Thoracic aorta (tissue), 2 donors: ENCODE measurements around the gene MAP3K14. TPM values are rescaled to one million over a fixed set of nuclear protein-coding genes. Genes with fewer than 3 reads are reported as not detected.
"Not testable (repeated sequence)": the region's sequence is repeated elsewhere in the genome, so short reads cannot be mapped to it uniquely, and the experiment has no call there.

ENCODE experiments used
- ATAC-seq: fragments of 150-250 bp; one replicate; pipeline ENCODE4 v1.8.0; 2017; ENCODE audit warnings: low read depth; ENCODE audit not compliant: insufficient number of reproducible peaks, low FRiP score
- DNase-seq: peaks from one replicate; pipeline ENCODE4 v3.0.0-alpha.2; 2020; ENCODE audit warnings: low spot score
- H3K27ac ChIP-seq, 2 donors: fragments of 200-600 bp; sonication (generic); 1 replicate in 1 of 2; 2 replicates in 1 of 2; pipeline ENCODE4 v1.5.1; 2016; ENCODE audit warnings: mild to moderate bottlenecking in 2 of 2, moderate library complexity in 2 of 2
- H3K27me3 ChIP-seq: fragments of 200-600 bp; sonication (generic); replicated peaks from 2 replicates; pipeline ENCODE4 v1.6.0; 2016; ENCODE audit warnings: mild to moderate bottlenecking; ENCODE audit not compliant: insufficient read depth
- H3K36me3 ChIP-seq: fragments of 200-600 bp; sonication (generic); one replicate; pipeline ENCODE4 v1.5.1; 2016
- H3K4me1 ChIP-seq, 2 donors: fragments of 200-600 bp; sonication (generic); 1 replicate in 1 of 2; 2 replicates in 1 of 2; pipeline versions ENCODE4 v1.5.1 to v1.6.0; 2016; ENCODE audit warnings: low read depth in 2 of 2, mild to moderate bottlenecking in 1 of 2; ENCODE audit not compliant: control insufficient read depth in 1 of 2
- H3K4me3 ChIP-seq: fragments of 200-600 bp; sonication (generic); 2 replicates; pipeline ENCODE4 v1.5.1; 2016; ENCODE audit warnings: mild to moderate bottlenecking
- H3K9me3 ChIP-seq: fragments of 200-600 bp; sonication (generic); 2 replicates; pipeline ENCODE4 v1.5.1; 2016
- total RNA-seq, 2 donors: library from RNA; depleted of rRNA; stranded (reverse); fragments of >200 nt; gene quantifications; one replicate each; pipeline versions ENCODE4 v1.1.0 to v1.2.3, GENCODE V29; 2016
- TF ChIP-seq, protein P1 (sequence below): fragments of 200-600 bp; sonication (generic); IDR thresholded peaks from one replicate; pipeline ENCODE4 v1.5.1; 2019; ENCODE audit warnings: antibody characterized with exemption

MAP3K14 gene
- total RNA-seq, 2 donors from 2014 or later = 10.1 to 10.7 TPM

GRCh38 chr17:45306094-45306493 lies 10.7 kb downstream of the MAP3K14 start:
- DNase-seq = no peak
- Histone ChIP-seq H3K36me3 (no peaks in the 10 kb centered on the region), H3K27me3 (no peaks in the 10 kb centered on the region), H3K9me3 (no peaks in the 10 kb centered on the region), H3K4me1 (peaks cover 44 to 61% of the 10 kb centered on the region in 2 donors), H3K27ac (peak overlapping the region in 1 of 2 donors; percentile 9), H3K4me3 (no peak overlapping the region)
- TF ChIP-seq, protein P1, sequence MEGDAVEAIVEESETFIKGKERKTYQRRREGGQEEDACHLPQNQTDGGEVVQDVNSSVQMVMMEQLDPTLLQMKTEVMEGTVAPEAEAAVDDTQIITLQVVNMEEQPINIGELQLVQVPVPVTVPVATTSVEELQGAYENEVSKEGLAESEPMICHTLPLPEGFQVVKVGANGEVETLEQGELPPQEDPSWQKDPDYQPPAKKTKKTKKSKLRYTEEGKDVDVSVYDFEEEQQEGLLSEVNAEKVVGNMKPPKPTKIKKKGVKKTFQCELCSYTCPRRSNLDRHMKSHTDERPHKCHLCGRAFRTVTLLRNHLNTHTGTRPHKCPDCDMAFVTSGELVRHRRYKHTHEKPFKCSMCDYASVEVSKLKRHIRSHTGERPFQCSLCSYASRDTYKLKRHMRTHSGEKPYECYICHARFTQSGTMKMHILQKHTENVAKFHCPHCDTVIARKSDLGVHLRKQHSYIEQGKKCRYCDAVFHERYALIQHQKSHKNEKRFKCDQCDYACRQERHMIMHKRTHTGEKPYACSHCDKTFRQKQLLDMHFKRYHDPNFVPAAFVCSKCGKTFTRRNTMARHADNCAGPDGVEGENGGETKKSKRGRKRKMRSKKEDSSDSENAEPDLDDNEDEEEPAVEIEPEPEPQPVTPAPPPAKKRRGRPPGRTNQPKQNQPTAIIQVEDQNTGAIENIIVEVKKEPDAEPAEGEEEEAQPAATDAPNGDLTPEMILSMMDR = no peak
- ATAC-seq = no peak

GRCh38 chr17:45305530-45306087 lies 11.2 kb downstream of the MAP3K14 start:
- H3K9me3 ChIP-seq = no peaks in the 10 kb centered on the region
- H3K27me3 ChIP-seq = no peaks in the 10 kb centered on the region
- no peak for DNase-seq
- peak overlapping the region in 1 of 2 donors; percentile 9 for H3K27ac ChIP-seq
- no peak overlapping the region for H3K4me3 ChIP-seq
- ATAC-seq = no peak
- H3K4me1 ChIP-seq = peaks cover 42 to 59% of the 10 kb centered on the region in 2 donors
- TF ChIP-seq, protein P1 = no peak
- no peaks in the 10 kb centered on the region for H3K36me3 ChIP-seq

DNA sequence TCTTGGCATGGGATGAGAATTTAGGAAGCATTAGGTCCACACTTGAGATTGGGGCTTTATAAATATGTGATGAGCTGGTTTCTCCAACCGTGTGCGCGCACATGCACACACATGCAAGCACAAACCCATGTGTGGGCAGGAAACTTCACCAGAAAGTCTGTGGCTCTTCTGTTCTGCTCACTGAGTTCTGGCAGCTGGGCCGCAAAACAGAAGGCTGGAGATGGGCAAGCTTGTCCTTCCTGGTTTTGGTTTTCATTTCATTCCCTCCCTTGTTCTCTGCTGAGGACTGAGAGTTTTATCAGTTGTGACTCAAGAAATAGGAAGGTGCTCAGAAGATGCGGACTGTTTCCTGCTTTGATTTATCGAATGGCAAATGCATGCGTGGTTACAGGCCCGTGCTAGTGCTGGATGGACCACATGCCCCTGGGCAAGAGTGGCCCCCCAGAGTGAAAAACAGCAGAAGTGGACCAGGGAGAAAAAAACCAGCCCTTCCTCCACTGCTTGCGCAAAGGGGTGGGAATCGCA lies 14.1 kb downstream of the MAP3K14 start:
- H3K4me3 ChIP-seq = peak overlapping the region; percentile 1
- peak overlapping the region; percentile 64 to 73 for H3K27ac ChIP-seq
- ATAC-seq (peak; percentile 41), DNase-seq (no peak)
- H3K36me3 ChIP-seq = no peaks in the 10 kb centered on the region
- no peaks in the 10 kb centered on the region for H3K9me3 ChIP-seq
- TF ChIP-seq, protein P1 = no peak
- H3K27me3 ChIP-seq = no peaks in the 10 kb centered on the region
- H3K4me1 ChIP-seq = peaks cover 32 to 71% of the 10 kb centered on the region in 2 donors

- H3K27me3 ChIP-seq, H3K36me3 ChIP-seq, DNase-seq, H3K9me3 ChIP-seq: not testable (repeated sequence)
- ATAC-seq = peak; percentile 18
- Histone ChIP-seq H3K4me1 (peaks cover 28 to 67% of the 10 kb centered on the region in 2 donors), H3K27ac (peak overlapping the region; percentile 64 to 73), H3K4me3 (peak overlapping the region; percentile 1)
These were observed 14.6 kb downstream of the MAP3K14 start for GRCh38 chr17:45302220-45302619.

- Histone ChIP-seq H3K36me3 (no peaks in the 10 kb centered on the region), H3K27me3 (no peaks in the 10 kb centered on the region), H3K27ac (peak overlapping the region; percentile 64 to 73), H3K4me3 (no peak overlapping the region), H3K9me3 (no peaks in the 10 kb centered on the region), H3K4me1 (peaks cover 26 to 68% of the 10 kb centered on the region in 2 donors)
- TF ChIP-seq, protein P1 = no peak
- DNase-seq = no peak
- no peak for ATAC-seq
These were observed 15.1 kb downstream of the MAP3K14 start for GRCh38 chr17:45301674-45302073.
